HEK293 (cell line): ENCODE results near the gene UGT1A7.

Source experiments
- ATF2 ChIP-seq: fragments of 450-650 bp; formaldehyde crosslinking; IDR thresholded peaks from 2 replicates; pipeline ENCODE4 v1.5.1; 2016; ENCODE audit warnings: missing biosample characterization, missing genetic modification characterization, low read depth
- CTCF ChIP-seq: fragments of 450-650 bp; formaldehyde crosslinking; IDR thresholded peaks from 2 replicates; pipeline ENCODE4 v1.5.1; 2016; ENCODE audit warnings: missing biosample characterization, missing genetic modification characterization
- ELK4 ChIP-seq: IDR thresholded peaks from 2 replicates; pipeline ENCODE4 v1.6.1; 2011; ENCODE audit warnings: mild to moderate bottlenecking, low read depth, low read length, borderline replicate concordance
- IKZF3 ChIP-seq: fragments of 450-650 bp; IDR thresholded peaks from 2 replicates; pipeline ENCODE4 v1.5.0; 2018; ENCODE audit warnings: missing biosample characterization, mild to moderate bottlenecking, missing genetic modification characterization, moderate library complexity
- SP2 ChIP-seq: fragments of 450-650 bp; formaldehyde crosslinking; IDR thresholded peaks from 2 replicates; pipeline ENCODE4 v1.5.1; 2016; ENCODE audit warnings: missing biosample characterization, missing genetic modification characterization
- ZBTB6 ChIP-seq: fragments of 450-650 bp; formaldehyde crosslinking; IDR thresholded peaks from 2 replicates; pipeline ENCODE4 v1.5.1; 2017; ENCODE audit warnings: missing biosample characterization, missing genetic modification characterization
- ZNF513 ChIP-seq: fragments of 450-650 bp; IDR thresholded peaks from 2 replicates; pipeline ENCODE4 v1.5.1; 2018; ENCODE audit warnings: missing biosample characterization, missing genetic modification characterization
- ZNF639 ChIP-seq: fragments of 450-650 bp; formaldehyde crosslinking; IDR thresholded peaks from 2 replicates; pipeline ENCODE4 v1.5.1; 2016; ENCODE audit warnings: missing biosample characterization, missing genetic modification characterization

- no peak for TF ChIP-seq ATF2
- no peak for TF ChIP-seq IKZF3 (tag by site-specific recombination)
- TF ChIP-seq CTCF (tag by site-specific recombination), result no peak
- TF ChIP-seq SP2 (tag by site-specific recombination), result no peak
- no peak for TF ChIP-seq ZNF639 (tag by site-specific recombination)
- TF ChIP-seq ELK4, result no peak
- no peak for TF ChIP-seq ZBTB6 (tag by site-specific recombination)
- no peak for TF ChIP-seq ZNF513 (tag by site-specific recombination)
These were observed 32.4 kb downstream of the UGT1A7 start for GRCh38 chr2:233714121-233714520.
